Measurements from ENCODE around the gene CEP164. TPM values are rescaled to one million over a fixed set of nuclear protein-coding genes. Genes with fewer than 3 reads are reported as not detected.

CEP164 gene
- total RNA-seq, 1 experiment from 2014 or later: 22.2 TPM

DNA sequence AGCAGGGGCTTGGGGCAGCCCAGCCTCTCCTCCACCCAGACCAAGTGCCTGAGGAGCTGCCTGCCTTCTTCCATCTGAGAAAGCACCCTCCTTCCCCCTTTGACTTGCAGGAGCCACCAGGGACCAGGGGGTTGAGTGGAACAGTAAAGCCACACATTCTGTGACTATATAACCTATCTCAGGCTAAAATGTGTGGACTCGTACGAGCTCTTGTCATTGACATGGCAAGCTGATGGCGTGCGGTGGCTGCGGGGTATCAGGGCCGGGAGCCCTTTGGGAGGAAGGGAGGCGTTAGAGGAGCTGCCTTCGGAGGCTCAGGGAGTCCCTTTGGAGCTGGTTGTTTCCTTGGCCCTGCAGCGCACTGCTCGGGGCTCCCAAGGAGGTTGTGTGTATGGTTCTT, 84.5 kb downstream of the CEP164 start:
- Histone ChIP-seq H2AFZ (ENCODE audit: low read depth, low read length, poor library complexity, severe bottlenecking) (no peak overlapping the region), H4K20me1 (ENCODE audit: insufficient read depth) (no peaks in the 10 kb centered on the region), H3K36me3 (ENCODE audit: control insufficient read depth in 1 of 2, insufficient read depth in 2 of 2, low read length in 2 of 2) (0 out of 4 replicates have a peak, but pooled peaks cover 0 to 2% of the 10 kb centered on the region in 2 experiments), H3K4me3 (replicated peaks in 1 of 2; ENCODE audit: low read depth in 1 of 2, low read length in 2 of 2) (no peak overlapping the region), H3K27me3 (ENCODE audit: insufficient read depth, low read length) (no peaks in the 10 kb centered on the region), H3K79me2 (ENCODE audit: insufficient read depth, low read length) (no peaks in the 10 kb centered on the region), H3K4me2 (ENCODE audit: low read length) (no peak overlapping the region), H3K9me3 (ENCODE audit: control insufficient read depth in 1 of 2, insufficient read depth in 1 of 2, low read depth in 1 of 2, low read length in 2 of 2) (no peaks in the 10 kb centered on the region), H3K9me2 (ENCODE audit: insufficient read depth) (no peaks in the 10 kb centered on the region), H3K4me1 (ENCODE audit: control insufficient read depth in 1 of 2, insufficient read depth in 2 of 2, low read length in 2 of 2) (no peaks in the 10 kb centered on the region), H3K9ac (ENCODE audit: low read length) (no peak overlapping the region), H3K27ac (ENCODE audit: low read depth, low read length) (no peak overlapping the region)
- CTCF ChIA-PET: no interaction called here
- POLR2A ChIA-PET: no interaction called here
- intact Hi-C loops (cut with micrococcal nuclease): no loop called here
- no peak for TF ChIP-seq EZH2 (IDR thresholded peaks at IDR 0.05)
- TF ChIP-seq SP1 (IDR thresholded peaks at IDR 0.05; ENCODE audit: low read depth): no peak
- TF ChIP-seq EZH2phosphoT487 (IDR thresholded peaks at IDR 0.05; ENCODE audit: borderline replicate concordance): no peak
- no peak for TF ChIP-seq ELF1 (IDR thresholded peaks at IDR 0.05; ENCODE audit: borderline replicate concordance, low read depth)
- TF ChIP-seq CBX3 (IDR thresholded peaks at IDR 0.05; ENCODE audit: low read depth): no peak
- TF ChIP-seq, protein P1, sequence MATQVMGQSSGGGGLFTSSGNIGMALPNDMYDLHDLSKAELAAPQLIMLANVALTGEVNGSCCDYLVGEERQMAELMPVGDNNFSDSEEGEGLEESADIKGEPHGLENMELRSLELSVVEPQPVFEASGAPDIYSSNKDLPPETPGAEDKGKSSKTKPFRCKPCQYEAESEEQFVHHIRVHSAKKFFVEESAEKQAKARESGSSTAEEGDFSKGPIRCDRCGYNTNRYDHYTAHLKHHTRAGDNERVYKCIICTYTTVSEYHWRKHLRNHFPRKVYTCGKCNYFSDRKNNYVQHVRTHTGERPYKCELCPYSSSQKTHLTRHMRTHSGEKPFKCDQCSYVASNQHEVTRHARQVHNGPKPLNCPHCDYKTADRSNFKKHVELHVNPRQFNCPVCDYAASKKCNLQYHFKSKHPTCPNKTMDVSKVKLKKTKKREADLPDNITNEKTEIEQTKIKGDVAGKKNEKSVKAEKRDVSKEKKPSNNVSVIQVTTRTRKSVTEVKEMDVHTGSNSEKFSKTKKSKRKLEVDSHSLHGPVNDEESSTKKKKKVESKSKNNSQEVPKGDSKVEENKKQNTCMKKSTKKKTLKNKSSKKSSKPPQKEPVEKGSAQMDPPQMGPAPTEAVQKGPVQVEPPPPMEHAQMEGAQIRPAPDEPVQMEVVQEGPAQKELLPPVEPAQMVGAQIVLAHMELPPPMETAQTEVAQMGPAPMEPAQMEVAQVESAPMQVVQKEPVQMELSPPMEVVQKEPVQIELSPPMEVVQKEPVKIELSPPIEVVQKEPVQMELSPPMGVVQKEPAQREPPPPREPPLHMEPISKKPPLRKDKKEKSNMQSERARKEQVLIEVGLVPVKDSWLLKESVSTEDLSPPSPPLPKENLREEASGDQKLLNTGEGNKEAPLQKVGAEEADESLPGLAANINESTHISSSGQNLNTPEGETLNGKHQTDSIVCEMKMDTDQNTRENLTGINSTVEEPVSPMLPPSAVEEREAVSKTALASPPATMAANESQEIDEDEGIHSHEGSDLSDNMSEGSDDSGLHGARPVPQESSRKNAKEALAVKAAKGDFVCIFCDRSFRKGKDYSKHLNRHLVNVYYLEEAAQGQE (IDR thresholded peaks at IDR 0.05; ENCODE audit: low read depth): no peak
- TF ChIP-seq SRF (IDR thresholded peaks at IDR 0.05; ENCODE audit: low read depth): no peak
- no TSS peak for BruUV-seq (replicated peaks)
- RAD21 ChIA-PET (ENCODE audit: low non-redundant PET in 1 of 2, low total read pairs in 2 of 2, uncharacterized antibody in 2 of 2, unreplicated experiment in 2 of 2): no interaction called here
- ATAC-seq (no peak), DNase-seq (ENCODE audit: low read depth, low spot score) (no peak)
